Tibial artery (tissue), 4 donors: ENCODE data around the gene METTL24.

Experiments
- DNase-seq, 2 donors: peaks; one replicate each; pipeline ENCODE4 v3.0.0-alpha.2; 2019
- H3K27ac ChIP-seq, 2 donors: fragments of 200-600 bp; sonication (generic) in 1 of 2; 1 replicate in 1 of 2; 2 replicates in 1 of 2; pipeline ENCODE4 v1.5.1; 2018 to 2019; ENCODE audit warnings: mild to moderate bottlenecking in 1 of 2
- H3K27me3 ChIP-seq, 2 donors: fragments of 200-600 bp; sonication (generic) in 1 of 2; one replicate each; pipeline versions ENCODE4 v1.5.1 to v1.6.0; 2016 to 2019
- H3K36me3 ChIP-seq, 3 donors: fragments of 200-600 bp; sonication (generic) in 2 of 3; one replicate each; pipeline ENCODE4 v1.5.1; 2016 to 2019; ENCODE audit warnings: mild to moderate bottlenecking in 2 of 3
- H3K4me1 ChIP-seq, 4 donors: fragments of 200-600 bp; sonication (generic) in 2 of 4; 1 replicate in 3 of 4; 2 replicates in 1 of 4; pipeline ENCODE4 v1.5.1; 2016 to 2019
- H3K4me3 ChIP-seq, 2 donors: fragments of 200-600 bp; sonication (generic) in 1 of 2; 1 replicate in 1 of 2; 2 replicates in 1 of 2; pipeline ENCODE4 v1.5.1; 2018 to 2019; ENCODE audit warnings: mild to moderate bottlenecking in 2 of 2
- H3K9me3 ChIP-seq, 3 donors: fragments of 200-600 bp; sonication (generic) in 1 of 3; one replicate each; pipeline ENCODE4 v1.5.1; 2016 to 2019
- CTCF ChIP-seq, 2 experiments: fragments of 200-600 bp in 1 of 2; fragments of 450-650 bp in 1 of 2; IDR thresholded peaks; one replicate each; pipeline ENCODE4 v1.5.1; 2017 to 2019; ENCODE audit warnings: antibody characterized with exemption in 2 of 2, mild to moderate bottlenecking in 1 of 2, moderate library complexity in 1 of 2
- intact Hi-C: fragments of 100-400 bp; cut with DNase I; formaldehyde crosslinking; loops from one replicate; pipeline ENCODE4 v1.15.0; 2023; ENCODE audit warnings: low total_unique reads

METTL24 gene

GRCh38 chr6:110233770-110234374 lies 124.3 kb downstream of the METTL24 start:
- no peak for TF ChIP-seq CTCF (IDR thresholded peaks at IDR 0.05)
- intact Hi-C loops: no loop called here

GRCh38 chr6:110232450-110232849 lies 125.7 kb downstream of the METTL24 start:
- H3K36me3 ChIP-seq: peaks cover 17 to 28% (median 21%) of the 10 kb centered on the region in 3 donors
- no peaks in the 10 kb centered on the region for H3K9me3 ChIP-seq
- H3K27me3 ChIP-seq: no peaks in the 10 kb centered on the region
- H3K27ac ChIP-seq: peak overlapping the region; percentile 14 to 21
- intact Hi-C loops: no loop called here
- TF ChIP-seq CTCF (IDR thresholded peaks at IDR 0.05): no peak
- H3K4me1 ChIP-seq: peaks cover 0 to 24% (median 0%) of the 10 kb centered on the region in 4 donors
- no peak overlapping the region for H3K4me3 ChIP-seq
- no peak for DNase-seq

More at GRCh38 chr6:110233770-110234374, 124.3 kb downstream of the METTL24 start:
- no peaks in the 10 kb centered on the region for H3K27me3 ChIP-seq
- H3K9me3 ChIP-seq: no peaks in the 10 kb centered on the region
- peaks cover 8 to 20% (median 18%) of the 10 kb centered on the region in 3 donors for H3K36me3 ChIP-seq
- no peak overlapping the region for H3K4me3 ChIP-seq
- no peak for DNase-seq
- H3K27ac ChIP-seq: peak overlapping the region in 1 of 2 donors; percentile 42
- peaks cover 0 to 24% (median 0%) of the 10 kb centered on the region in 4 donors for H3K4me1 ChIP-seq

GRCh38 chr6:110226261-110226660 lies 131.9 kb downstream of the METTL24 start:
- TF ChIP-seq CTCF (IDR thresholded peaks at IDR 0.05): no peak
- Histone ChIP-seq H3K4me3 (no peak overlapping the region), H3K9me3 (no peaks in the 10 kb centered on the region), H3K27ac (no peak overlapping the region), H3K36me3 (peaks cover 22 to 56% (median 52%) of the 10 kb centered on the region in 3 donors), H3K27me3 (no peaks in the 10 kb centered on the region), H3K4me1 (no peaks in the 10 kb centered on the region)
- DNase-seq: no peak
- intact Hi-C loops: no loop called here

GRCh38 chr6:110221738-110222137 lies 136.4 kb downstream of the METTL24 start:
- intact Hi-C loops: no loop called here
- Histone ChIP-seq H3K36me3 (peaks cover 46 to 72% (median 62%) of the 10 kb centered on the region in 3 donors), H3K4me3 (no peak overlapping the region), H3K4me1 (no peaks in the 10 kb centered on the region), H3K9me3 (no peaks in the 10 kb centered on the region), H3K27me3 (no peaks in the 10 kb centered on the region), H3K27ac (no peak overlapping the region)
- DNase-seq: no peak
- TF ChIP-seq CTCF (IDR thresholded peaks at IDR 0.05): no peak

- H3K27ac ChIP-seq: no peak overlapping the region
- no peaks in the 10 kb centered on the region for H3K27me3 ChIP-seq
- no peaks in the 10 kb centered on the region for H3K4me1 ChIP-seq
- intact Hi-C loops: no loop called here
- H3K4me3 ChIP-seq: no peak overlapping the region
- no peak for TF ChIP-seq CTCF (IDR thresholded peaks at IDR 0.05)
- H3K9me3 ChIP-seq: no peaks in the 10 kb centered on the region
- DNase-seq: no peak
- peaks cover 67 to 89% (median 72%) of the 10 kb centered on the region in 3 donors for H3K36me3 ChIP-seq
These were observed 140.9 kb downstream of the METTL24 start for GRCh38 chr6:110217266-110217665.
